GM06990 (cell line): ENCODE measurements around the gene EHD4.

Experiments used
- DNase-seq: peaks from one replicate; pipeline ENCODE4 v3.0.0-alpha.2; 2011; ENCODE audit not compliant: insufficient read length; ENCODE audit errors: extremely low read depth
- H3K27me3 ChIP-seq: replicated peaks from 2 replicates; pipeline ENCODE4 v1.6.0; 2011; ENCODE audit warnings: low read length; ENCODE audit not compliant: control insufficient read depth, insufficient read depth
- H3K36me3 ChIP-seq: 2 replicates; pipeline ENCODE4 v1.5.1; 2011; ENCODE audit warnings: low read length; ENCODE audit not compliant: control insufficient read depth, insufficient read depth
- H3K4me3 ChIP-seq: replicated peaks from 2 replicates; pipeline ENCODE4 v1.5.1; 2011; ENCODE audit warnings: low read depth, mild to moderate bottlenecking, control low read depth, low read length
- CTCF ChIP-seq: IDR thresholded peaks from 2 replicates; pipeline ENCODE4 v1.5.1; 2011; ENCODE audit warnings: low read length, control low read depth, mild to moderate bottlenecking, inconsistent platforms; ENCODE audit not compliant: insufficient read depth, poor library complexity, severe bottlenecking

EHD4 gene

GRCh38 chr15:41993472-41994170 is 21.3 kb upstream of the EHD4 start:
- no peak for DNase-seq
- H3K27me3 ChIP-seq: no peaks in the 10 kb centered on the region
- no peaks in the 10 kb centered on the region for H3K36me3 ChIP-seq
- TF ChIP-seq CTCF: no peak
- H3K4me3 ChIP-seq: no peak overlapping the region

DNA sequence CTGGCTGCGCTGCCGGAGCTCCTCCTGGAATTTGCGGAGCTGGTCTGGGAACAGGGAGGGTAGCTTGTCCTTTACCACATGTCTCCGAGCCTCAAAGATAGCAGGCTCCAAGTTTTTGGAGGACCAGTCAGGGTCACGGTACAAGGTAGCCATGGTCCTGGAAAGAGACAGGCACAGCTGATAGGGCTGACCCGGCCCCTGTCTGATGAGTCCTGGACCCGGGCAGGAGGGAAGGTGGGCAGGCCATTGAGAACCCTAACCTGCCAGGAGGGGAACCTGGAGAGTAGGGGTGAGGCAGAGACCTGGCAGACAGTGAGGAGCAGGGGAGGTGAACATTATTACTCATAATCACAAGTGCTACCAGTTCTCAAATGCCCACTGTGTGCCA is 20.4 kb upstream of the EHD4 start:
- no peak overlapping the region for H3K4me3 ChIP-seq
- no peaks in the 10 kb centered on the region for H3K36me3 ChIP-seq
- no peaks in the 10 kb centered on the region for H3K27me3 ChIP-seq
- no peak for TF ChIP-seq CTCF
- no peak for DNase-seq

DNA sequence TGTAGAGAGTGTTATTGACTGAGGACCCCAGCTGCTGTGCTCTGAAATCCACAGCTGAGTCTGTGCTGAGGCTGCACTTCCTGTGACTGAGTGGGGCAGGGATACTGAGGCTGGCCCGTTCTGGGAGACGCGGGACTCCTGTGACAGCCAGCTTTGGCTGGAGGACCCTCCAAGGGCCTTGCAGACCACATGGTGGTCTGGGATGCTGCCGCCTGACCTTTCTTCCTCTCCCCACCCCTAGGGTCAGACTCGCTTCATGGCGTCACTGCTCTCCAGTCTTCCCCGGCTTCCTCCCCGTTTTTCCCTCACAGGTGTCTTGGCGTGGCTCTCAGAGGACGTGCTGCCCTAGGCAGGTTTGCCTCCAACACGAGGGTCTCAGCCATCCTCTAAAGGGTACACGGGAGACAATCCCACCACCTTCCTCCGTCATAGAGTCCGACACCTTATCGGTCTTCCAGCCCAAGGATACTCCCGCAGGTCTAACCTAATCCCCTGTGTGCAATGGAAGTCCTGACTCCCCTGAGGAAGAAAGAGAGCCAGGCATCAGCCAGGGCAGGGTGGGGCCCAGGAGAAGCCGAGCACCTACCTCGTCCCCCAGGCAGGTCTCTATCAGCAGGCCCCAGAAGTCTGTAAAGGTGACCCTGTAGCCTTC is 19.9 kb upstream of the EHD4 start:
- no peak for DNase-seq
- H3K36me3 ChIP-seq: no peaks in the 10 kb centered on the region
- H3K4me3 ChIP-seq: no peak overlapping the region
- no peak for TF ChIP-seq CTCF
- H3K27me3 ChIP-seq: no peaks in the 10 kb centered on the region

DNA sequence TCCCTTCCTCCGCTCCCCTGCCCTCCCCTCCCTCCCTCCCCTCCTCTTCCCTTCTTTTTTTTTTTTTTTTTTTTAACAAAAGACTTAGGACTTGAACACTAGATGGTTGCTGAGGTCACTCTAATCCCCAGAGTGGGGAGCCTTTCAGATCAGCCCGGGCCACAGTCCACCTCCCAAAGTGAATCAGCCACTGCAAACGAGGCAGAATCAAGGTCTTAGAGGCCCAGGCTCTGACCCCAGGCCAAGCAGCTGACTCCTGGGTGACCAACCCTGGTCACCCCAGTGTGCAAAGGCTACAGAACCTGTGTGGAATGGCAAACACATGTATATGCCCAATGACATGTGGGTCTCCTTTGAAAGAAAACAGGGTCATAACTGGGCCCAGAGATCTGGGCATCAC is 18.3 kb upstream of the EHD4 start:
- TF ChIP-seq CTCF: no peak
- no peak overlapping the region for H3K4me3 ChIP-seq
- H3K36me3 ChIP-seq: no peaks in the 10 kb centered on the region
- DNase-seq: no peak
- no peaks in the 10 kb centered on the region for H3K27me3 ChIP-seq

- no peaks in the 10 kb centered on the region for H3K27me3 ChIP-seq
- H3K36me3 ChIP-seq: no peaks in the 10 kb centered on the region
- no peak for TF ChIP-seq CTCF
- H3K4me3 ChIP-seq: no peak overlapping the region
- DNase-seq: no peak
Measured at GRCh38 chr15:41990243-41990605, 17.9 kb upstream of the EHD4 start.
